ENCODE data around the gene PIEZO1. TPM values are rescaled to one million over a fixed set of nuclear protein-coding genes. Genes with fewer than 3 reads are reported as not detected.

Gene PIEZO1
- total RNA-seq, 4 donors from 2014 or later = 81.2 to 145 (median 113) TPM

DNA sequence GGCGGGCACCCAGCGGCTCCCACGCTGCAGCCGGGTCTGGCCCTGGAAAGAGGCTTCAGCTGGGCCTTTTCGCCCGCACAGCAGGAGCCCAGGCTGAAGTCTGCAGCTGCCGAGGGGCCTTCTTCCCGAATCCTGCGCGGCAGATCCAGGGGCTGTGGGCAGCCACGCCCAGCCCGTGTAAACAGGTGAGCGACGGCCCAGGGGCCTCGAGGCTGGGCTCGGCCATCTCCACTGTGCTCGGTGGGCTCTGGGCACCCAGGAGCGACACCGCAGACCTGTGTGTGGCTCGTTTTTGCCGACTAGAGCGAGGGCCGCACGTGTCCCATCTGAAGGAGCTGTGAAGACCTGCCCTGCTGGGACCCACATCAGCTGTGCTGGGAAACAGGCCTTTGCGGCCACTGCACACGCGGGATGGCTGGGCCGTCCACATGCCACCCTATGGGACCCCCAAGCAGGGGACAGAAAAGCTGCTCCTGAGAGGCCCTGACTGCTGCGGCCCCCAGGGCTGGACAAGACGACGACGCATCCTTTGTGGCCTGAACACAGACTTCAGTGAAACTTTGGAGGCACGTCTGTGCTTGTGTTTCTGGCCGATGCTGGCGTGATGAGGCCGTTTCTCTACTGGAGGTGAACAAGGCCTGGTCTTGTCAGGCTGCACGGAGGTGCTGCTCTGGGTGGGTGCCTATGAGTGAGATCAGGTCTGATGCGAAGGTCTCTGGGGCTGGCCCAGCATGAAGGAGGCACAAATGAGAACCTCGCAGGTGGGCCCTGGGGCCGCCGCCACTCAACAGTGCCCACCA lies 31.9 kb upstream of the PIEZO1 start:
- DNase-seq = no peak
- peaks cover 6 to 11% of the 10 kb centered on the region in 2 donors for H3K4me1 ChIP-seq
- no peak overlapping the region for H3K4me3 ChIP-seq (replicated peaks in 1 of 3)
- no peaks in the 10 kb centered on the region for H3K27me3 ChIP-seq
- H3K36me3 ChIP-seq = no peaks in the 10 kb centered on the region
- 87 to 93% methylated on average over 3 to 15 of the region's 41 CpGs for WGBS, 2 donors
- no peaks in the 10 kb centered on the region for H3K9me3 ChIP-seq
- no peak overlapping the region for H3K27ac ChIP-seq
- TF ChIP-seq POLR2A (IDR thresholded peaks at IDR 0.05) = no peak
- TF ChIP-seq, protein P1, sequence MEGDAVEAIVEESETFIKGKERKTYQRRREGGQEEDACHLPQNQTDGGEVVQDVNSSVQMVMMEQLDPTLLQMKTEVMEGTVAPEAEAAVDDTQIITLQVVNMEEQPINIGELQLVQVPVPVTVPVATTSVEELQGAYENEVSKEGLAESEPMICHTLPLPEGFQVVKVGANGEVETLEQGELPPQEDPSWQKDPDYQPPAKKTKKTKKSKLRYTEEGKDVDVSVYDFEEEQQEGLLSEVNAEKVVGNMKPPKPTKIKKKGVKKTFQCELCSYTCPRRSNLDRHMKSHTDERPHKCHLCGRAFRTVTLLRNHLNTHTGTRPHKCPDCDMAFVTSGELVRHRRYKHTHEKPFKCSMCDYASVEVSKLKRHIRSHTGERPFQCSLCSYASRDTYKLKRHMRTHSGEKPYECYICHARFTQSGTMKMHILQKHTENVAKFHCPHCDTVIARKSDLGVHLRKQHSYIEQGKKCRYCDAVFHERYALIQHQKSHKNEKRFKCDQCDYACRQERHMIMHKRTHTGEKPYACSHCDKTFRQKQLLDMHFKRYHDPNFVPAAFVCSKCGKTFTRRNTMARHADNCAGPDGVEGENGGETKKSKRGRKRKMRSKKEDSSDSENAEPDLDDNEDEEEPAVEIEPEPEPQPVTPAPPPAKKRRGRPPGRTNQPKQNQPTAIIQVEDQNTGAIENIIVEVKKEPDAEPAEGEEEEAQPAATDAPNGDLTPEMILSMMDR (IDR thresholded peaks at IDR 0.05) = no peak
- intact Hi-C loops (cut with DNase I) = loop anchor here (10.0 kb wide), 2 partner anchors 278 to 398 kb away; partner anchors contain the start of genes ACSF3 and ZNF778

DNA sequence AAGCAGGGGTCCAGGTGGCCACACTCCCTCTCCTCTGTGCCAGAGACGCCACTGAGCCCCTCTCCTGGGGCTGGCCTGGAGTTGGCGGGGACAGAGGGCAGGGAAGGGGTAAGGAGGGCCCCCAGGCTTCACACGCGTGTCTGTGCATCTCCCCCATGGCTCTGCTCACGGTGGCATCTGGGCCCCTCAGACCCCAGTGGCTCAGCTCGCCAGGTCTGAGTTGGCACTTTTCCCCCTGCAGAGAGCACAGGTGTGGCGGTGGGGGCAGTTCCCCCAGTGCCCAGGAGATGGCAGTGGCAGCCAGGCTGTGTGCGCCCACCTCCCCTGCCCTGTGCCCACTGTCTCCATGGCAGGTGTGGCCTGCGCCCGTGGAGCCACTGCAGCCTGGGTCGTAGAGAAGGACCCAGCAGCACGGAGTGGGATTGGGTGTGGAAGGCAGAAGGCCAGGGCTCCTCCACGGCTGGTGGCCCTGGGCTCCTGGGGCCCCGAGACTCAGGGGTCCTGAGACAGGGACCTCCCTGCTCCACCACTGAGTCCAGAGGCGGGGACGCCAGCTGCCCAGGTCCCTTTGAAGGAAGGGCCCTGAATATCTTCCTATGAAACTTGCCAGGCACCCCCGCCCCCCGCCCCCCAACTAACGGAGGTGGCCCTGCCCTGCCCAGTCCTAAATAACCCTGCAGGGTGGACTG lies 31.0 kb upstream of the PIEZO1 start:
- Histone ChIP-seq H3K9me3 (no peaks in the 10 kb centered on the region), H3K4me3 (replicated peaks in 1 of 3) (no peak overlapping the region), H3K27ac (no peak overlapping the region), H3K36me3 (no peaks in the 10 kb centered on the region), H3K27me3 (no peaks in the 10 kb centered on the region), H3K4me1 (peaks cover 8 to 12% of the 10 kb centered on the region in 2 donors)
- intact Hi-C loops (cut with DNase I) = loop anchor here (10.0 kb wide), 2 partner anchors 279 to 399 kb away; partner anchors contain the start of genes ACSF3 and ZNF778
- WGBS, 2 donors = 29 to 31% methylated on average over 4 to 9 of the region's 19 CpGs
- no peak for TF ChIP-seq POLR2A (IDR thresholded peaks at IDR 0.05)
- TF ChIP-seq, protein P1 (IDR thresholded peaks at IDR 0.05) = peak; percentile 18 to 72 (median 57)
- peak; percentile 49 for DNase-seq

DNA sequence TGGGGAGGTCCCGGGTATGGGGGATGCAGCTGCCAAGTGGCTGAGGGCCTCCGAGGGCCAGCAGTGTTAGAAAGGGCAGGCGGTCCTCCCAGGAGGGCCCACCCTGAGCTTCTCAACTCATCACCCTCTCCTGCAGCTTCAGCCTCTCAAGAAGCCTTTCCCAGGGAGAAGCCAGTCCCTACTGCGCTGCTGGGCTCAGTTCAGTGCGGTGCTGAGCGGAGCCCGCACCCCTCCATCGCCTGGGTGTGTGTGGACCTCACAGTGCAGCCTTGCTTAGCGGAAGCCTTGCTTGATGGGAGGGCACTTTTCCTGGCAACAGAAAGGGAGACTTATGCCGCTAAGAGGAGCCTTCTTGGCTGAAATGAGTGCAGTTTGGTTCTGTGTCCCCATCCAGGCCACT lies 30.2 kb upstream of the PIEZO1 start:
- WGBS, 2 donors = 17 to 90% methylated on average over 1 to 6 of the region's 10 CpGs
- Histone ChIP-seq H3K9me3 (no peaks in the 10 kb centered on the region), H3K4me1 (peaks cover 16 to 20% of the 10 kb centered on the region in 2 donors), H3K4me3 (replicated peaks in 1 of 3) (no peak overlapping the region), H3K27ac (no peak overlapping the region), H3K36me3 (no peaks in the 10 kb centered on the region), H3K27me3 (no peaks in the 10 kb centered on the region)
- TF ChIP-seq POLR2A (IDR thresholded peaks at IDR 0.05) = no peak
- TF ChIP-seq, protein P1 (IDR thresholded peaks at IDR 0.05) = no peak
- intact Hi-C loops (cut with DNase I) = loop anchor here (10.0 kb wide), 2 partner anchors 280 to 400 kb away; partner anchors contain the start of genes ACSF3 and ZNF778
- DNase-seq = no peak

DNA sequence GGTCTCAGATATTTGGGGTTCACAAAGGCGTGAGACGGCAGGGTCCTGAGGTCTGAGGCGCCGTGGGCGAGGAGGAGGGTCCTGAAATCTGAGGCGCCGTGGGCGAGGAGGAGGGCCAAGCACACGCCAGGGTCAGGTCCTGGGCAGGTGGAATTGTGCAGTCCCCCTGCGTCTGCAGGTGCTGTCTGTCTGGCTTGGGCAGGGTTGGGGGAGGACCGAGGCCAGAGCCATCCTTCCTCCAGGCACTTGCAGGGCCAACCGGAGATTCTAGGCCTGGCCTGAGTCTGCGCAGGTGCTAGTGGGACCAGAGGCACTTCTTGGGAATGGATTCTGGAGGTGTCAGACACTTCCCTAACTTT lies 29.1 kb upstream of the PIEZO1 start:
- DNase-seq = no peak
- intact Hi-C loops (cut with DNase I) = loop anchor here (5.0 to 10.0 kb wide), 3 partner anchors 43 to 401 kb away; partner anchors contain the start of genes ACSF3, GALNS, TRAPPC2L and ZNF778
- no peaks in the 10 kb centered on the region for H3K27me3 ChIP-seq
- TF ChIP-seq, protein P1 (IDR thresholded peaks at IDR 0.05) = no peak
- TF ChIP-seq POLR2A (IDR thresholded peaks at IDR 0.05) = no peak
- H3K27ac ChIP-seq = no peak overlapping the region
- H3K9me3 ChIP-seq = no peaks in the 10 kb centered on the region
- H3K4me1 ChIP-seq = peaks cover 19 to 29% of the 10 kb centered on the region in 2 donors
- H3K36me3 ChIP-seq = peaks cover 0 to 7% of the 10 kb centered on the region in 2 donors
- 82 to 86% methylated on average over 13 of the region's 13 CpGs for WGBS, 2 donors
- H3K4me3 ChIP-seq (replicated peaks in 1 of 3) = no peak overlapping the region
